GM12891 (cell line): ENCODE data around the gene PI4KB.

Experiments used
- POLR2A ChIP-seq: IDR thresholded peaks from 2 replicates; pipeline ENCODE4 v1.6.1; 2011; ENCODE audit warnings: low read depth, low read length, control low read depth
- TAF1 ChIP-seq: IDR thresholded peaks from 2 replicates; pipeline ENCODE4 v1.6.1; 2011; ENCODE audit warnings: low read depth, low read length, control low read depth

- TF ChIP-seq POLR2A = no peak
- TF ChIP-seq TAF1 = no peak
Observed at GRCh38 chr1:151267760-151268159, 59.5 kb downstream of the PI4KB start.
